Measurements from ENCODE around the gene MDM1. TPM values are rescaled to one million over a fixed set of nuclear protein-coding genes. Genes with fewer than 3 reads are reported as not detected.

The MDM1 gene
- polyA plus RNA-seq, 1 donor (not counting 4 experiments of a cell fraction or from before 2014, with no cell fraction given) = 7.5 TPM

DNA sequence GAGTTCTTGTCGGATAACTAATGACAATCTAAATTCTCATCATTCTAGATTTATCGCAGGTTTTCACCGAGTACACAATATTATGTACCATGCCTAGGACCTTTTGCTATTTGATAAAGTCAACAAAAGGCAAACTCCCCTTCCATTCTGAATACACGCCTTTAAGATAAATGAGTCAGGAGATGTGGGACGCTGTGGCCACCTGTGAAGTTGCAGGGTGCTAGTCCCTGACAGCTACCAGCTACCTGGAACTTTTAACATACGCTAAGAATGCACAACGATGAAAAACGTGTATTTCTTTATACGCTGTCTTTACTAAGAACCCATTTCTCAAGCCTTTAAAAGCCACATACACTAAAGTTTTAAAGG lies 678 bp downstream of the MDM1 start:
- dilution Hi-C loops (cut with MboI; ENCODE audit: extremely low pct_ligation_motif_present, low sequenced_read_pairs) = no loop called here
- TF ChIP-seq, protein P1, sequence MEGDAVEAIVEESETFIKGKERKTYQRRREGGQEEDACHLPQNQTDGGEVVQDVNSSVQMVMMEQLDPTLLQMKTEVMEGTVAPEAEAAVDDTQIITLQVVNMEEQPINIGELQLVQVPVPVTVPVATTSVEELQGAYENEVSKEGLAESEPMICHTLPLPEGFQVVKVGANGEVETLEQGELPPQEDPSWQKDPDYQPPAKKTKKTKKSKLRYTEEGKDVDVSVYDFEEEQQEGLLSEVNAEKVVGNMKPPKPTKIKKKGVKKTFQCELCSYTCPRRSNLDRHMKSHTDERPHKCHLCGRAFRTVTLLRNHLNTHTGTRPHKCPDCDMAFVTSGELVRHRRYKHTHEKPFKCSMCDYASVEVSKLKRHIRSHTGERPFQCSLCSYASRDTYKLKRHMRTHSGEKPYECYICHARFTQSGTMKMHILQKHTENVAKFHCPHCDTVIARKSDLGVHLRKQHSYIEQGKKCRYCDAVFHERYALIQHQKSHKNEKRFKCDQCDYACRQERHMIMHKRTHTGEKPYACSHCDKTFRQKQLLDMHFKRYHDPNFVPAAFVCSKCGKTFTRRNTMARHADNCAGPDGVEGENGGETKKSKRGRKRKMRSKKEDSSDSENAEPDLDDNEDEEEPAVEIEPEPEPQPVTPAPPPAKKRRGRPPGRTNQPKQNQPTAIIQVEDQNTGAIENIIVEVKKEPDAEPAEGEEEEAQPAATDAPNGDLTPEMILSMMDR (optimal IDR thresholded peaks at IDR 0.05 in 1 of 3, IDR thresholded peaks at IDR 0.05 in 1 of 3, conservative IDR thresholded peaks at IDR 0.05 in 1 of 3; ENCODE audit: extremely low read depth in 1 of 3, insufficient read depth in 2 of 3, low read length in 3 of 3) = no peak
- TF ChIP-seq EZH2 (IDR thresholded peaks at IDR 0.05; ENCODE audit: low read length) = no peak
- no peak for FAIRE-seq
- no peak for DNase-seq (ENCODE audit: low read depth, low spot score)
- H3K4me2 ChIP-seq (ENCODE audit: control insufficient read depth, extremely low read depth, insufficient read depth, low read depth, low read length) = peak overlapping the region; percentile 98
- no peaks in the 10 kb centered on the region for H4K20me1 ChIP-seq (ENCODE audit: control insufficient read depth, extremely low read depth, insufficient read depth, low read length)
- no peaks in the 10 kb centered on the region for H3K9me3 ChIP-seq (ENCODE audit: control insufficient read depth, low read depth, low read length)
- H3K4me1 ChIP-seq (ENCODE audit: control insufficient read depth, extremely low read depth, insufficient read depth, low read length) = peaks cover 15% of the 10 kb centered on the region
- H3K36me3 ChIP-seq (ENCODE audit: control insufficient read depth in 2 of 2, extremely low read depth in 1 of 2, insufficient read depth in 2 of 2, low read length in 2 of 2) = peaks cover 0 to 2% of the 10 kb centered on the region in 2 experiments
- H3K27me3 ChIP-seq (ENCODE audit: control insufficient read depth, extremely low read depth, insufficient read depth, low read length) = no peaks in the 10 kb centered on the region
- H2AFZ ChIP-seq (ENCODE audit: control insufficient read depth, low read length) = peak overlapping the region; percentile 96
- no peaks in the 10 kb centered on the region for H3K79me2 ChIP-seq (ENCODE audit: control insufficient read depth, insufficient read depth, low read length)
- peak overlapping the region; percentile 75 to 93 (median 92) for H3K4me3 ChIP-seq (ENCODE audit: control insufficient read depth in 2 of 3, extremely low read depth in 1 of 3, insufficient read depth in 2 of 3, low read depth in 1 of 3, low read length in 3 of 3)
- peak overlapping the region; percentile 78 for H3K9ac ChIP-seq (ENCODE audit: control insufficient read depth, extremely low read depth, insufficient read depth, low read length)
- H3K27ac ChIP-seq (ENCODE audit: control insufficient read depth, insufficient read depth, low read length) = peak overlapping the region; percentile 38
- H3K9me1 ChIP-seq (ENCODE audit: control insufficient read depth, extremely low read depth, insufficient read depth, low read length) = peaks cover under 1% of the 10 kb centered on the region

DNA sequence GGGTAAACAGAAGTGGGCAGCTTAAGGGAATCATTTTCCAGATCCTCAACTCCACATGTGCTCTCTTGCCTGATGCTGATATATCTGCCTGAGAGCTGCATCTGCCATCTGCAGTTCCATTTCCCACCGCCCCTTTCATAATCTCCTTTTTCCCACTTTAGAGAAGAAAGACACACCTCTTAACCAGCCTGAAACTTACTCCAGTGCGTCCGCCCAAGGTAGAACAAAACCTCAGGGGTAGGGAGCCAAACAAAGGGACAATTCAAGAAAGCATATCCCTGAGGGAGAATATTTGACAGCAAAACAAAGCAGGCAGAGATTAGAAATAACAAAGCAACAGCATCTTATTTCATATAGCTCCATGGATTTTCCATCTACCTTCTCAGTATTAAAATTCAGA lies 4.3 kb downstream of the MDM1 start:
- H3K4me2 ChIP-seq (ENCODE audit: control insufficient read depth, extremely low read depth, insufficient read depth, low read depth, low read length) = no peak overlapping the region
- H3K27ac ChIP-seq (ENCODE audit: control insufficient read depth, insufficient read depth, low read length) = no peak overlapping the region
- FAIRE-seq (no peak), DNase-seq (ENCODE audit: low read depth, low spot score) (no peak)
- H3K9ac ChIP-seq (ENCODE audit: control insufficient read depth, extremely low read depth, insufficient read depth, low read length) = no peak overlapping the region
- peaks cover 12% of the 10 kb centered on the region for H3K4me1 ChIP-seq (ENCODE audit: control insufficient read depth, extremely low read depth, insufficient read depth, low read length)
- no peaks in the 10 kb centered on the region for H3K9me3 ChIP-seq (ENCODE audit: control insufficient read depth, low read depth, low read length)
- no peaks in the 10 kb centered on the region for H4K20me1 ChIP-seq (ENCODE audit: control insufficient read depth, extremely low read depth, insufficient read depth, low read length)
- H3K4me3 ChIP-seq (ENCODE audit: control insufficient read depth in 2 of 3, extremely low read depth in 1 of 3, insufficient read depth in 2 of 3, low read depth in 1 of 3, low read length in 3 of 3) = no peak overlapping the region
- no peaks in the 10 kb centered on the region for H3K79me2 ChIP-seq (ENCODE audit: control insufficient read depth, insufficient read depth, low read length)
- no peak for TF ChIP-seq EZH2 (IDR thresholded peaks at IDR 0.05; ENCODE audit: low read length)
- TF ChIP-seq, protein P1 (optimal IDR thresholded peaks at IDR 0.05 in 1 of 3, IDR thresholded peaks at IDR 0.05 in 1 of 3, conservative IDR thresholded peaks at IDR 0.05 in 1 of 3; ENCODE audit: extremely low read depth in 1 of 3, insufficient read depth in 2 of 3, low read length in 3 of 3) = no peak
- peaks cover 0 to 5% of the 10 kb centered on the region in 2 experiments for H3K36me3 ChIP-seq (ENCODE audit: control insufficient read depth in 2 of 2, extremely low read depth in 1 of 2, insufficient read depth in 2 of 2, low read length in 2 of 2)
- no peaks in the 10 kb centered on the region for H3K9me1 ChIP-seq (ENCODE audit: control insufficient read depth, extremely low read depth, insufficient read depth, low read length)
- H3K27me3 ChIP-seq (ENCODE audit: control insufficient read depth, extremely low read depth, insufficient read depth, low read length) = no peaks in the 10 kb centered on the region
- no peak overlapping the region for H2AFZ ChIP-seq (ENCODE audit: control insufficient read depth, low read length)
- dilution Hi-C loops (cut with MboI; ENCODE audit: extremely low pct_ligation_motif_present, low sequenced_read_pairs) = no loop called here
